A549 (cell line): ENCODE data around the gene TOP3A. TPM values are rescaled to one million over a fixed set of nuclear protein-coding genes. Genes with fewer than 3 reads are reported as not detected.
A peak's percentile ranks its signal among the peaks of the same experiment; 100 is the strongest.

Experiments
- ATAC-seq, 2 experiments: fragments of 200-7000 bp in 1 of 2; fragments of >200 bp in 1 of 2; cut with Nextera tagmentation in 1 of 2; cut with Tn5 transposase in 1 of 2; 3 replicates each; pipeline versions ENCODE4 v1.8.0 to v1.9.1; 2018 to 2020; ENCODE audit warnings: mild to moderate bottlenecking in 1 of 2, moderate library complexity in 1 of 2
- CTCF ChIA-PET: fragments of 300-600 bp; sonication (Branson Sonifier 250); formaldehyde crosslinking; extraction: SDS; loops from one replicate; lab custom pipeline; 2021; ENCODE audit warnings: antibody characterized with exemption, inconsistent platforms; lab: Yijun Ruan, JAX
- POLR2A ChIA-PET: fragments of 350-600 bp; formaldehyde crosslinking; extraction: SDS; loops from one replicate; lab custom pipeline; 2021; ENCODE audit warnings: antibody characterized with exemption, inconsistent platforms; lab: Yijun Ruan, JAX
- DNase-seq, 2 experiments: peaks; one replicate each; pipeline versions ENCODE4 v3.0.0 to v3.0.0-alpha.2; 2011 to 2016; ENCODE audit warnings: low read depth in 1 of 2, low spot score in 1 of 2
- FAIRE-seq: peaks from 2 replicates; lab custom pipeline; 2011; peaks lifted over from hg19 to GRCh38; lab: Jason Lieb, UNC
- H3K27ac ChIP-seq, 2 experiments: fragments of >200 bp; sonication (Bioruptor Twin); formaldehyde crosslinking; 3 replicates each; pipeline ENCODE4 v1.5.1; 2016 to 2017
- H3K4me1 ChIP-seq: fragments of >200 bp; sonication (Bioruptor Twin); formaldehyde crosslinking; 3 replicates; pipeline ENCODE4 v1.6.1; 2016
- H3K4me2 ChIP-seq: fragments of >200 bp; sonication (Bioruptor Twin); formaldehyde crosslinking; 3 replicates; pipeline ENCODE4 v1.6.1; 2016
- H3K4me3 ChIP-seq: fragments of >200 bp; sonication (Bioruptor Twin); formaldehyde crosslinking; 3 replicates; pipeline ENCODE4 v1.5.1; 2016
- H3K9me3 ChIP-seq: fragments of >200 bp; sonication (Bioruptor Twin); formaldehyde crosslinking; 3 replicates; pipeline ENCODE4 v1.6.1; 2016
- BHLHE40 ChIP-seq: IDR thresholded peaks from 2 replicates; pipeline ENCODE4 v1.6.1; 2012; ENCODE audit warnings: low read depth, low read length, inconsistent platforms
- CBX8 ChIP-seq: fragments of 200-600 bp; sonication (generic); IDR thresholded peaks from 2 replicates; pipeline ENCODE4 v1.6.1; 2016
- CEBPB ChIP-seq, 2 experiments: fragments of >200 bp in 1 of 2; sonication (Bioruptor Twin) in 1 of 2; formaldehyde crosslinking in 1 of 2; IDR thresholded peaks; 2 replicates each; pipeline ENCODE4 v1.6.1; 2012 to 2016
- EHF ChIP-seq: fragments of 250-450 bp; sonication (Bioruptor Pico); IDR thresholded peaks from 2 replicates; pipeline ENCODE4 v1.5.0; 2020; ENCODE audit warnings: mild to moderate bottlenecking
- FOSB ChIP-seq: fragments of 250-450 bp; sonication (Bioruptor Pico); IDR thresholded peaks from 2 replicates; pipeline ENCODE4 v1.5.0; 2020; ENCODE audit warnings: mild to moderate bottlenecking, moderate library complexity
- FOXS1 ChIP-seq: fragments of 250-450 bp; sonication (Bioruptor Pico); IDR thresholded peaks from 2 replicates; pipeline ENCODE4 v1.5.0; 2020; ENCODE audit warnings: mild to moderate bottlenecking, moderate library complexity
- GATA3 ChIP-seq: IDR thresholded peaks from 2 replicates; pipeline ENCODE4 v1.6.1; 2012; ENCODE audit warnings: borderline replicate concordance
- HDAC2 ChIP-seq: fragments of 200-600 bp; sonication (generic); IDR thresholded peaks from 2 replicates; pipeline ENCODE4 v1.6.1; 2016
- KDM5A ChIP-seq: fragments of 200-600 bp; sonication (generic); IDR thresholded peaks from 2 replicates; pipeline ENCODE4 v1.6.1; 2016; ENCODE audit warnings: antibody characterized with exemption, mild to moderate bottlenecking
- MAFK ChIP-seq: fragments of 450-650 bp; IDR thresholded peaks from 2 replicates; pipeline ENCODE4 v1.6.1; 2014; ENCODE audit not compliant: partially characterized antibody
- MAZ ChIP-seq: fragments of 150-350 bp; IDR thresholded peaks from 2 replicates; pipeline ENCODE4 v1.6.1; 2014; ENCODE audit warnings: antibody characterized with exemption, low read depth, low read length, borderline replicate concordance
- NFE2L2 ChIP-seq: fragments of 150-350 bp; conservative IDR thresholded peaks from 2 replicates; pipeline ENCODE4 v1.6.1; 2014; ENCODE audit warnings: low read length
- NPAS2 ChIP-seq: fragments of 250-450 bp; sonication (Bioruptor Pico); IDR thresholded peaks from 2 replicates; pipeline ENCODE4 v1.8.0; 2022; ENCODE audit warnings: mild to moderate bottlenecking, moderate library complexity, borderline replicate concordance
- NR3C1 ChIP-seq: fragments of >200 bp; sonication (Bioruptor Twin); formaldehyde crosslinking; IDR thresholded peaks from 3 replicates; pipeline ENCODE4 v1.6.1; 2017
- PHF8 ChIP-seq: fragments of 200-600 bp; sonication (generic); IDR thresholded peaks from 2 replicates; pipeline ENCODE4 v1.6.1; 2016; ENCODE audit warnings: low read depth, mild to moderate bottlenecking, antibody characterized with exemption, moderate library complexity, borderline replicate concordance
- POLR2A ChIP-seq: IDR thresholded peaks from 2 replicates; pipeline ENCODE4 v1.6.1; 2012; ENCODE audit warnings: mild to moderate bottlenecking, low read length
- RAD21 ChIP-seq, 2 experiments: fragments of >200 bp in 1 of 2; sonication (Bioruptor Twin) in 1 of 2; formaldehyde crosslinking in 1 of 2; IDR thresholded peaks in 1 of 2; conservative IDR thresholded peaks in 1 of 2; 2 replicates in 1 of 2; 3 replicates in 1 of 2; pipeline ENCODE4 v1.6.1; 2012 to 2018; ENCODE audit warnings: inconsistent platforms in 1 of 2
- RARB ChIP-seq: fragments of 250-450 bp; sonication (Bioruptor Pico); IDR thresholded peaks from 2 replicates; pipeline ENCODE4 v1.8.0; 2021; ENCODE audit warnings: mild to moderate bottlenecking, moderate library complexity
- RFX5 ChIP-seq: fragments of 450-650 bp; IDR thresholded peaks from 2 replicates; pipeline ENCODE4 v1.7.1; 2014; ENCODE audit warnings: antibody characterized with exemption, mild to moderate bottlenecking, moderate library complexity
- SMC3 ChIP-seq: fragments of >200 bp; sonication (Bioruptor Twin); formaldehyde crosslinking; IDR thresholded peaks from 3 replicates; pipeline ENCODE4 v1.6.1; 2018; ENCODE audit warnings: inconsistent platforms
- TP53 ChIP-seq: fragments of 250-450 bp; sonication (Bioruptor Pico); IDR thresholded peaks from 2 replicates; pipeline ENCODE4 v1.5.0; 2021; ENCODE audit warnings: mild to moderate bottlenecking, moderate library complexity
- ZNF302 ChIP-seq: fragments of 250-450 bp; sonication (Bioruptor Pico); IDR thresholded peaks from 2 replicates; pipeline ENCODE4 v1.9.0; 2021; ENCODE audit warnings: inconsistent platforms, mild to moderate bottlenecking, moderate library complexity
- WGBS: methylation state at CpG from one replicate; pipeline ENCODE4 v1.1.6; 2017; ENCODE audit errors: missing lambda C conversion rate; 5-methylcytosine and 5-hydroxymethylcytosine counted together
- polyA plus RNA-seq, 4 experiments: library from polyadenylated mRNA; depleted of rRNA in 3 of 4; stranded (reverse); fragments of >200 nt; fragmentation: RNase III in 1 of 4; extraction: RNeasy Plus Mini Kit Qiagen cat#74134 plus additional on column Dnase treatment in 1 of 4; gene quantifications; 2 replicates in 3 of 4; 3 replicates in 1 of 4; pipeline ENCODE4 v1.2.3, GENCODE V29; 2011 to 2017
- TF ChIP-seq, protein P1 (sequence below): fragments of >200 bp; sonication (Bioruptor Twin); formaldehyde crosslinking; IDR thresholded peaks from 2 replicates; pipeline ENCODE4 v1.6.1; 2016
- TF ChIP-seq, protein P2 (sequence below): IDR thresholded peaks from 2 replicates; pipeline ENCODE4 v1.6.1; 2012
- TF ChIP-seq, protein P3 (sequence below): fragments of 250-450 bp; sonication (Bioruptor Pico); IDR thresholded peaks from 2 replicates; pipeline ENCODE4 v1.5.0; 2020; ENCODE audit warnings: low read depth, mild to moderate bottlenecking, moderate library complexity
- TF ChIP-seq, protein P4 (sequence below): IDR thresholded peaks from 2 replicates; pipeline ENCODE4 v1.6.1; 2012; ENCODE audit warnings: low read depth, borderline replicate concordance
- TF ChIP-seq, protein P5 (sequence below): fragments of 200-600 bp; sonication (generic); IDR thresholded peaks from 2 replicates; pipeline ENCODE4 v1.6.1; 2016; ENCODE audit warnings: antibody characterized with exemption, mild to moderate bottlenecking, moderate library complexity

The TOP3A gene
- polyA plus RNA-seq, 2 of the 4 experiments (the other 2 are of a cell fraction): 29.0 to 29.3 TPM

DNA sequence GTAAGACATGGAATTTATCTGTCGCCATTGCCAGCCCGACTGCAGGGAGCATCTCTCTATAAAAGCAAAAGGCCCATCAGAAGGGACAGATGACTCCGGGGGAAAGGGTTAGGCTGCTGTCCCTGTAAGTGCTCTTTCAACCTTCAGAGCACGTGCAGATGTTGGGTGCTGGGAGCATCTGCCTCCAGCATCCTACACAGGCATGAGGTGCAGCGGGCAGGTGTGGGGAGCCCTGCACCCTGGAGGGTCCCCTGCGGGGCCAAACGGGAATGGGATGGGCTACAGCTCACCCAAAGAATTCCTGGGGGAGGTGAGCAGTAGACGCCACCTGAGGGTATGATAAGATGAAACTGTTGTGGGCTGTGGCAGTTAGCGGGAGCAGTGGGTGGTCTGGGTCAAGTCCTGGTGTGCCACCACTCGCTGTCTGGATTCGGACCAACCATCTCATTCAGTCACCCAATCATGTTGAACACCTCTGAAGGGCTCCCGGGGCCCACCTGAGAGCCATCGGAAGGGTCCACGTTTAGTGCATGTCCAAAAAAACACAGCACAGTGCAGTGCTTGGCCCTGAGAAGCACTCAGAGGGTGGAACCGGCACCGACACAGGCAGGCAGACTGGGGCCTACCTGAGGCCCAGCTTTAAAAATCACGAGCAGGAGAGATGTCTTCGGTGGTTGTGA lies 4.1 kb upstream of the TOP3A start:
- 81% methylated on average over 18 of the region's 18 CpGs for WGBS
- Histone ChIP-seq H3K4me3 (no peak overlapping the region), H3K4me2 (peak overlapping the region; percentile 34; the same call in 1 of the 3 replicates), H3K4me1 (peaks cover 28% of the 10 kb centered on the region; the same call in 2 of the 3 replicates), H3K9me3 (no peaks in the 10 kb centered on the region), H3K27ac (no peak overlapping the region)
- FAIRE-seq (no peak), ATAC-seq (no peak), DNase-seq (no peak)
- ChIA-PET POLR2A (interaction anchor here (0.6 kb wide), 1 partner anchor 9 kb away, joined by 7 read pairs; no protein-coding TSS in a partner anchor), CTCF (interaction anchor here (0.9 to 1.6 kb wide), 5 partner anchors 11 to 101 kb away, joined by 3 to 5 read pairs (median 4); no protein-coding TSS in a partner anchor)
- TF ChIP-seq, protein P1, sequence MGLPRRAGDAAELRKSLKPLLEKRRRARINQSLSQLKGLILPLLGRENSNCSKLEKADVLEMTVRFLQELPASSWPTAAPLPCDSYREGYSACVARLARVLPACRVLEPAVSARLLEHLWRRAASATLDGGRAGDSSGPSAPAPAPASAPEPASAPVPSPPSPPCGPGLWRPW: no peak
- TF ChIP-seq GATA3 (no peak), POLR2A (no peak), KDM5A (no peak), NPAS2 (CRISPR knock-in tag) (no peak), RARB (CRISPR knock-in tag) (no peak), PHF8 (no peak), TP53 (CRISPR knock-in tag) (no peak), NR3C1 (no peak), HDAC2 (no peak), ZNF302 (CRISPR knock-in tag) (no peak), RAD21 (conservative IDR thresholded peaks at IDR 0.05 in 1 of 2, IDR thresholded peaks at IDR 0.05 in 1 of 2) (no peak), RFX5 (no peak), CBX8 (no peak), NFE2L2 (no peak), FOSB (CRISPR knock-in tag) (no peak), MAZ (no peak)
- TF ChIP-seq, protein P2, sequence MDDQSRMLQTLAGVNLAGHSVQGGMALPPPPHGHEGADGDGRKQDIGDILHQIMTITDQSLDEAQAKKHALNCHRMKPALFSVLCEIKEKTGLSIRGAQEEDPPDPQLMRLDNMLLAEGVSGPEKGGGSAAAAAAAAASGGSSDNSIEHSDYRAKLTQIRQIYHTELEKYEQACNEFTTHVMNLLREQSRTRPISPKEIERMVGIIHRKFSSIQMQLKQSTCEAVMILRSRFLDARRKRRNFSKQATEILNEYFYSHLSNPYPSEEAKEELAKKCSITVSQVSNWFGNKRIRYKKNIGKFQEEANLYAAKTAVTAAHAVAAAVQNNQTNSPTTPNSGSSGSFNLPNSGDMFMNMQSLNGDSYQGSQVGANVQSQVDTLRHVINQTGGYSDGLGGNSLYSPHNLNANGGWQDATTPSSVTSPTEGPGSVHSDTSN: no peak
- TF ChIP-seq, protein P3, sequence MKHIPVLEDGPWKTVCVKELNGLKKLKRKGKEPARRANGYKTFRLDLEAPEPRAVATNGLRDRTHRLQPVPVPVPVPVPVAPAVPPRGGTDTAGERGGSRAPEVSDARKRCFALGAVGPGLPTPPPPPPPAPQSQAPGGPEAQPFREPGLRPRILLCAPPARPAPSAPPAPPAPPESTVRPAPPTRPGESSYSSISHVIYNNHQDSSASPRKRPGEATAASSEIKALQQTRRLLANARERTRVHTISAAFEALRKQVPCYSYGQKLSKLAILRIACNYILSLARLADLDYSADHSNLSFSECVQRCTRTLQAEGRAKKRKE (CRISPR knock-in tag): no peak
- TF ChIP-seq, all 56 proteins: peak for 0

DNA sequence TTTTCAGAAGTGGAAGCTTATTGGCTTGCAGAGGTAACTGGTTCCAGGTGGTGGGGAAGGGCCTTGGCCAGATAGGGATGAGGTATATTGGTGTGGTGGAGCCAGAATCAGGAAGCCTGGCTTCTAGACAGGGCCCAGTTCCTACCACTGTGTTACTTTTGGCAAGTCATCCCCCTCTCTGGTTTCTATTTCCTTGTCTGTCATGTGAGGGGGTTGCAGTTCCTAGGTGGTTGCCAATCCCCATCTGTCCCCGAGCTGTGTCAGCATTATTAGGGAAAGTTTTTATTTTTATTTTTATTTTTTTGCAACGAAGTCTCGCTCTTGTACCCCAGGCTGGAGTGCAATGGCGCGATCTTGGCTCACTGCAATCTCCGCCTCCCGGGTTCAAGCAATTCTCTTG lies 3.3 kb upstream of the TOP3A start:
- H3K4me1 ChIP-seq: peaks cover 36% of the 10 kb centered on the region; the same call in 2 of the 3 replicates
- no peaks in the 10 kb centered on the region for H3K9me3 ChIP-seq
- H3K4me3 ChIP-seq: no peak overlapping the region
- FAIRE-seq (no peak), DNase-seq (no peak), ATAC-seq (no peak)
- CTCF ChIA-PET: interaction anchor here (1.6 kb wide), 1 partner anchor 101 kb away, joined by 3 read pairs; no protein-coding TSS in a partner anchor
- POLR2A ChIA-PET: no interaction called here
- H3K4me2 ChIP-seq: peak overlapping the region; percentile 34
- H3K27ac ChIP-seq: no peak overlapping the region
- WGBS: 81% methylated on average over 7 of the region's 7 CpGs
- TF ChIP-seq RAD21 (conservative IDR thresholded peaks at IDR 0.05 in 1 of 2, IDR thresholded peaks at IDR 0.05 in 1 of 2): no peak
- TF ChIP-seq, protein P4, sequence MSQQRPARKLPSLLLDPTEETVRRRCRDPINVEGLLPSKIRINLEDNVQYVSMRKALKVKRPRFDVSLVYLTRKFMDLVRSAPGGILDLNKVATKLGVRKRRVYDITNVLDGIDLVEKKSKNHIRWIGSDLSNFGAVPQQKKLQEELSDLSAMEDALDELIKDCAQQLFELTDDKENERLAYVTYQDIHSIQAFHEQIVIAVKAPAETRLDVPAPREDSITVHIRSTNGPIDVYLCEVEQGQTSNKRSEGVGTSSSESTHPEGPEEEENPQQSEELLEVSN: no peak
- no peak for TF ChIP-seq NPAS2 (CRISPR knock-in tag)
- no peak for TF ChIP-seq CEBPB (IDR thresholded peaks at IDR 0.05)
- TF ChIP-seq SMC3: no peak
- no peak for TF ChIP-seq EHF (CRISPR knock-in tag)
- no peak for TF ChIP-seq BHLHE40
- TF ChIP-seq, protein P5, sequence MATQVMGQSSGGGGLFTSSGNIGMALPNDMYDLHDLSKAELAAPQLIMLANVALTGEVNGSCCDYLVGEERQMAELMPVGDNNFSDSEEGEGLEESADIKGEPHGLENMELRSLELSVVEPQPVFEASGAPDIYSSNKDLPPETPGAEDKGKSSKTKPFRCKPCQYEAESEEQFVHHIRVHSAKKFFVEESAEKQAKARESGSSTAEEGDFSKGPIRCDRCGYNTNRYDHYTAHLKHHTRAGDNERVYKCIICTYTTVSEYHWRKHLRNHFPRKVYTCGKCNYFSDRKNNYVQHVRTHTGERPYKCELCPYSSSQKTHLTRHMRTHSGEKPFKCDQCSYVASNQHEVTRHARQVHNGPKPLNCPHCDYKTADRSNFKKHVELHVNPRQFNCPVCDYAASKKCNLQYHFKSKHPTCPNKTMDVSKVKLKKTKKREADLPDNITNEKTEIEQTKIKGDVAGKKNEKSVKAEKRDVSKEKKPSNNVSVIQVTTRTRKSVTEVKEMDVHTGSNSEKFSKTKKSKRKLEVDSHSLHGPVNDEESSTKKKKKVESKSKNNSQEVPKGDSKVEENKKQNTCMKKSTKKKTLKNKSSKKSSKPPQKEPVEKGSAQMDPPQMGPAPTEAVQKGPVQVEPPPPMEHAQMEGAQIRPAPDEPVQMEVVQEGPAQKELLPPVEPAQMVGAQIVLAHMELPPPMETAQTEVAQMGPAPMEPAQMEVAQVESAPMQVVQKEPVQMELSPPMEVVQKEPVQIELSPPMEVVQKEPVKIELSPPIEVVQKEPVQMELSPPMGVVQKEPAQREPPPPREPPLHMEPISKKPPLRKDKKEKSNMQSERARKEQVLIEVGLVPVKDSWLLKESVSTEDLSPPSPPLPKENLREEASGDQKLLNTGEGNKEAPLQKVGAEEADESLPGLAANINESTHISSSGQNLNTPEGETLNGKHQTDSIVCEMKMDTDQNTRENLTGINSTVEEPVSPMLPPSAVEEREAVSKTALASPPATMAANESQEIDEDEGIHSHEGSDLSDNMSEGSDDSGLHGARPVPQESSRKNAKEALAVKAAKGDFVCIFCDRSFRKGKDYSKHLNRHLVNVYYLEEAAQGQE: no peak
- TF ChIP-seq FOXS1 (CRISPR knock-in tag): no peak
- TF ChIP-seq MAFK: peak; percentile 59
- 0 out of 2 replicates have a peak, but pooled peaks have one; percentile 4 for TF ChIP-seq NFE2L2
- TF ChIP-seq, all 56 proteins: peak for 2
